RCC 7860 (cell line): ENCODE measurements around the gene GBF1.

Source experiments
- DNase-seq: peaks from one replicate; pipeline ENCODE4 v3.0.0-alpha.2; 2015; ENCODE audit warnings: low spot score
- FAIRE-seq: peaks from 2 replicates; lab custom pipeline; 2012; peaks lifted over from hg19 to GRCh38; lab: Jason Lieb, UNC

GBF1 gene

GRCh38 chr10:102334101-102334500, 88.8 kb downstream of the GBF1 start:
- DNase-seq (peak; percentile 62), FAIRE-seq (peak; percentile 73)

- DNase-seq (no peak), FAIRE-seq (no peak)
Observed at GRCh38 chr10:102335184-102335583, 89.9 kb downstream of the GBF1 start.

- no peak for FAIRE-seq
- DNase-seq = no peak
Observed at GRCh38 chr10:102341038-102341688, 95.8 kb downstream of the GBF1 start.

GRCh38 chr10:102342458-102342857, 97.1 kb downstream of the GBF1 start:
- DNase-seq (no peak), FAIRE-seq (no peak)

- DNase-seq (peak; percentile 79), FAIRE-seq (peak; percentile 89)
Observed at GRCh38 chr10:102342958-102343357, 97.6 kb downstream of the GBF1 start.

- FAIRE-seq = peak; percentile 77
- peak; percentile 79 for DNase-seq
Observed at GRCh38 chr10:102344067-102344466, 98.7 kb downstream of the GBF1 start.

- peak; percentile 55 for DNase-seq
- FAIRE-seq = no peak
Observed at GRCh38 chr10:102347236-102347828, 102.0 kb downstream of the GBF1 start.

- DNase-seq = peak; percentile 41
- no peak for FAIRE-seq
Observed at GRCh38 chr10:102352066-102352715, 106.9 kb downstream of the GBF1 start.

GRCh38 chr10:102354451-102354850, 109.1 kb downstream of the GBF1 start:
- FAIRE-seq (no peak), DNase-seq (no peak)

GRCh38 chr10:102358712-102359382, 113.5 kb downstream of the GBF1 start:
- no peak for FAIRE-seq
- no peak for DNase-seq

- DNase-seq (no peak), FAIRE-seq (no peak)
Observed at GRCh38 chr10:102367441-102367840, 122.1 kb downstream of the GBF1 start.

- FAIRE-seq (no peak), DNase-seq (no peak)
Observed at GRCh38 chr10:102368077-102368476, 122.7 kb downstream of the GBF1 start.

GRCh38 chr10:102371295-102371694, 126.0 kb downstream of the GBF1 start:
- FAIRE-seq = no peak

GRCh38 chr10:102375250-102375649, 129.9 kb downstream of the GBF1 start:
- DNase-seq (no peak), FAIRE-seq (no peak)

More at GRCh38 chr10:102371295-102371694, 126.0 kb downstream of the GBF1 start:
- no peak for DNase-seq

- FAIRE-seq = no peak
Observed at GRCh38 chr10:102375867-102376266, 130.5 kb downstream of the GBF1 start.

GRCh38 chr10:102376901-102377300, 131.6 kb downstream of the GBF1 start:
- no peak for FAIRE-seq
- no peak for DNase-seq

More at GRCh38 chr10:102375867-102376266, 130.5 kb downstream of the GBF1 start:
- no peak for DNase-seq

GRCh38 chr10:102379383-102379782, 134.1 kb downstream of the GBF1 start:
- no peak for DNase-seq
- FAIRE-seq = no peak

GRCh38 chr10:102381983-102382382, 136.7 kb downstream of the GBF1 start:
- DNase-seq = no peak
- FAIRE-seq = no peak

GRCh38 chr10:102382871-102383270, 137.5 kb downstream of the GBF1 start:
- no peak for FAIRE-seq
- no peak for DNase-seq

- no peak for DNase-seq
- FAIRE-seq = no peak
Observed at GRCh38 chr10:102384053-102384452, 138.7 kb downstream of the GBF1 start.

- FAIRE-seq (no peak), DNase-seq (no peak)
Observed at GRCh38 chr10:102384606-102385429, 139.5 kb downstream of the GBF1 start.
